GM12864 (cell line): Measurements from ENCODE around the gene GSTM4.
"Not testable (repeated sequence)": the region's sequence is repeated elsewhere in the genome, so short reads cannot be mapped to it uniquely, and the experiment has no call there.

Source experiments
- DNase-seq: peaks from one replicate; pipeline ENCODE4 v3.0.0-alpha.2; 2011; ENCODE audit warnings: low read depth
- H3K4me3 ChIP-seq: 2 replicates; pipeline ENCODE4 v1.5.1; 2011; ENCODE audit warnings: mild to moderate bottlenecking, low read depth, low read length, control low read depth
- CTCF ChIP-seq: IDR thresholded peaks from 2 replicates; pipeline ENCODE4 v1.5.1; 2011; ENCODE audit warnings: low read depth, mild to moderate bottlenecking, moderate library complexity, low read length, control low read depth, inconsistent platforms; ENCODE audit errors: missing control alignments

The GSTM4 gene

GRCh38 chr1:109669246-109669948, 13.5 kb downstream of the GSTM4 start:
- no peak overlapping the region for H3K4me3 ChIP-seq
- no peak for DNase-seq
- TF ChIP-seq CTCF, result no peak

GRCh38 chr1:109669949-109670302, 14.0 kb downstream of the GSTM4 start:
- not testable (repeated sequence) for DNase-seq, H3K4me3 ChIP-seq

GRCh38 chr1:109671067-109671466, 15.2 kb downstream of the GSTM4 start:
- no peak for DNase-seq
- no peak for TF ChIP-seq CTCF
- no peak overlapping the region for H3K4me3 ChIP-seq

GRCh38 chr1:109673861-109674260, 18.0 kb downstream of the GSTM4 start:
- not testable (repeated sequence) for DNase-seq, H3K4me3 ChIP-seq

GRCh38 chr1:109676683-109677381, 20.9 kb downstream of the GSTM4 start:
- H3K4me3 ChIP-seq, DNase-seq: not testable (repeated sequence)

- H3K4me3 ChIP-seq, result no peak overlapping the region
- no peak for TF ChIP-seq CTCF
- DNase-seq, result no peak
Measured at GRCh38 chr1:109677459-109677858, 21.6 kb downstream of the GSTM4 start.

- not testable (repeated sequence) for DNase-seq, H3K4me3 ChIP-seq
Measured at GRCh38 chr1:109678637-109679036, 22.7 kb downstream of the GSTM4 start.

- DNase-seq, H3K4me3 ChIP-seq: not testable (repeated sequence)
Measured at GRCh38 chr1:109684777-109685176, 28.9 kb downstream of the GSTM4 start.

GRCh38 chr1:109685399-109685798, 29.5 kb downstream of the GSTM4 start:
- H3K4me3 ChIP-seq, DNase-seq: not testable (repeated sequence)

GRCh38 chr1:109685890-109686289, 30.0 kb downstream of the GSTM4 start:
- H3K4me3 ChIP-seq, DNase-seq: not testable (repeated sequence)

GRCh38 chr1:109687109-109687508, 31.2 kb downstream of the GSTM4 start:
- H3K4me3 ChIP-seq, DNase-seq: not testable (repeated sequence)
